Upper lobe of left lung (tissue), 4 donors: ENCODE data around the gene TWF1.

ENCODE experiments used
- CTCF ChIP-seq, 6 experiments: fragments of 450-650 bp in 4 of 6; fragments of 200-600 bp in 2 of 6; sonication (generic) in 2 of 6; IDR thresholded peaks; one replicate each; pipeline ENCODE4 v1.5.1; 2016 to 2019; ENCODE audit warnings: antibody characterized with exemption in 6 of 6
- POLR2A ChIP-seq, 4 donors: fragments of 450-650 bp; IDR thresholded peaks; one replicate each; pipeline ENCODE4 v1.5.1; 2016 to 2017; ENCODE audit warnings: antibody characterized with exemption in 4 of 4, mild to moderate bottlenecking in 2 of 4
- POLR2AphosphoS5 ChIP-seq, 2 donors: sonication (generic); formaldehyde crosslinking; IDR thresholded peaks; one replicate each; pipeline ENCODE4 v1.5.1; 2017; ENCODE audit warnings: antibody characterized with exemption in 2 of 2

GRCh38 chr12:43827093-43827492, 21.0 kb upstream of the TWF1 start:
- no peak for TF ChIP-seq CTCF (IDR thresholded peaks at IDR 0.05)
- TF ChIP-seq POLR2A (IDR thresholded peaks at IDR 0.05): no peak
- no peak for TF ChIP-seq POLR2AphosphoS5 (IDR thresholded peaks at IDR 0.05)
